K562 (cell line): ENCODE data around the gene SPAG9. TPM values are rescaled to one million over a fixed set of nuclear protein-coding genes. Genes with fewer than 3 reads are reported as not detected.

Source experiments
- ATAC-seq: fragments of 200-7000 bp; cut with Tn5 transposase; 3 replicates; pipeline ENCODE4 v1.9.1; 2020; ENCODE audit warnings: moderate library complexity
- BruUV-seq: library from RNA; stranded (reverse); fragments of 400-500 nt; replicated peaks from 2 replicates; lab custom pipeline; 2021; lab: Mats Ljungman, UMichigan
- CTCF ChIA-PET: fragments of 300-600 bp; formaldehyde crosslinking; extraction: SDS; loops from one replicate; lab custom pipeline; 2021; ENCODE audit warnings: low intra/inter-chr PET ratio; lab: Yijun Ruan, JAX
- POLR2A ChIA-PET: fragments of 300-600, 350-650 bp; sonication (Branson Sonifier 250); formaldehyde crosslinking; extraction: SDS; loops from one replicate; lab custom pipeline; 2021; ENCODE audit warnings: antibody characterized with exemption, inconsistent platforms; lab: Yijun Ruan, JAX
- DNase-seq, 4 experiments: peaks; one replicate each; pipeline versions ENCODE4 v3.0.0 to v3.0.0-alpha.2; 2011 to 2018; ENCODE audit warnings: low spot score in 3 of 4, mixed read lengths in 3 of 4; ENCODE audit errors: extremely low read depth in 1 of 4
- FAIRE-seq: peaks from 2 replicates; lab custom pipeline; 2011; peaks lifted over from hg19 to GRCh38; lab: Jason Lieb, UNC
- H2AFZ ChIP-seq: 2 replicates; pipeline ENCODE4 v1.6.0; 2011; ENCODE audit warnings: low read depth, low read length, control low read depth, inconsistent platforms
- H3K27ac ChIP-seq: fragments of 200-600 bp; 3 replicates; pipeline ENCODE4 v1.8.0; 2011; ENCODE audit warnings: low read depth, mild to moderate bottlenecking, control low read depth, inconsistent platforms, low read length, moderate library complexity, mixed read lengths; ENCODE audit errors: extremely low read depth
- H3K27me3 ChIP-seq, 2 experiments: fragments of 300-600 bp in 1 of 2; 2 replicates in 1 of 2; 3 replicates in 1 of 2; pipeline versions ENCODE4 v1.6.0 to v1.8.0; 2011; ENCODE audit warnings: inconsistent platforms in 2 of 2, low read length in 2 of 2, mild to moderate bottlenecking in 1 of 2, mixed read lengths in 1 of 2, moderate library complexity in 1 of 2; ENCODE audit not compliant: control insufficient read depth in 2 of 2, insufficient read depth in 2 of 2
- H3K36me3 ChIP-seq: fragments of 300-600 bp; 3 replicates; pipeline ENCODE4 v1.8.0; 2011; ENCODE audit warnings: mild to moderate bottlenecking, low read length, inconsistent platforms; ENCODE audit not compliant: control insufficient read depth, insufficient read depth
- H3K4me1 ChIP-seq, 2 experiments: fragments of 200-600 bp in 1 of 2; replicated peaks in 1 of 2; 2 replicates in 1 of 2; 3 replicates in 1 of 2; pipeline versions ENCODE4 v1.5.1 to v1.8.0; 2011; ENCODE audit warnings: inconsistent platforms in 2 of 2, low read length in 2 of 2, mild to moderate bottlenecking in 1 of 2, mixed read lengths in 1 of 2, moderate library complexity in 1 of 2; ENCODE audit not compliant: control insufficient read depth in 2 of 2, insufficient read depth in 2 of 2
- H3K4me2 ChIP-seq: 2 replicates; pipeline ENCODE4 v1.6.1; 2011; ENCODE audit warnings: low read length, control low read depth, inconsistent platforms, mixed read lengths; ENCODE audit not compliant: insufficient read depth
- H3K4me3 ChIP-seq: fragments of 200-600 bp; sonication (generic), shearing (Covaris generic); 2 replicates; pipeline ENCODE4 v1.5.1; 2016; ENCODE audit warnings: control low read depth, inconsistent platforms
- H3K79me2 ChIP-seq: fragments of 200-600 bp; 3 replicates; pipeline ENCODE4 v1.8.0; 2011; ENCODE audit warnings: low read length, inconsistent platforms; ENCODE audit not compliant: control insufficient read depth, insufficient read depth
- H3K9ac ChIP-seq, 2 experiments: 2 replicates each; pipeline versions ENCODE4 v1.6.0 to v1.6.1; 2011; ENCODE audit warnings: low read depth in 2 of 2, low read length in 2 of 2, control low read depth in 1 of 2, inconsistent platforms in 1 of 2, mild to moderate bottlenecking in 1 of 2, mixed read lengths in 1 of 2; ENCODE audit not compliant: insufficient read depth in 1 of 2
- H3K9me1 ChIP-seq: one replicate; pipeline ENCODE4 v1.6.0; 2011; ENCODE audit warnings: inconsistent platforms, mild to moderate bottlenecking, low read length, moderate library complexity; ENCODE audit not compliant: control insufficient read depth, insufficient read depth
- H3K9me3 ChIP-seq: replicated peaks from 2 replicates; pipeline ENCODE4 v1.5.1; 2011; ENCODE audit warnings: low read depth, low read length, inconsistent platforms; ENCODE audit not compliant: control insufficient read depth, insufficient read depth
- H4K20me1 ChIP-seq: replicated peaks from 2 replicates; pipeline ENCODE4 v1.6.1; 2011; ENCODE audit warnings: low read length, inconsistent platforms, mixed read lengths; ENCODE audit not compliant: control insufficient read depth, insufficient read depth
- ARHGAP35 ChIP-seq: fragments of 450-650 bp; IDR thresholded peaks from 2 replicates; pipeline ENCODE4 v1.6.1; 2018; ENCODE audit not compliant: partially characterized antibody
- ARID2 ChIP-seq: fragments of 450-650 bp; IDR thresholded peaks from 2 replicates; pipeline ENCODE4 v1.6.1; 2017; ENCODE audit warnings: antibody characterized with exemption, mild to moderate bottlenecking
- ATF7 ChIP-seq: fragments of 450-650 bp; IDR thresholded peaks from 2 replicates; pipeline ENCODE4 v1.7.1; 2014; ENCODE audit warnings: mild to moderate bottlenecking, moderate library complexity
- CHD2 ChIP-seq: IDR thresholded peaks from 2 replicates; pipeline ENCODE4 v1.6.1; 2011; ENCODE audit warnings: low read depth, low read length
- GATAD2A ChIP-seq: fragments of 450-650 bp; IDR thresholded peaks from 2 replicates; pipeline ENCODE4 v1.6.1; 2017
- JUN ChIP-seq, 2 experiments: sonication (generic) in 1 of 2; formaldehyde crosslinking in 1 of 2; IDR thresholded peaks; 2 replicates each; pipeline versions ENCODE4 v1.6.1 to v1.8.0; 2012 to 2022; ENCODE audit warnings: borderline replicate concordance in 2 of 2, mild to moderate bottlenecking in 2 of 2, improper control_type of control experiment in 1 of 2, low read depth in 1 of 2, low read length in 1 of 2, missing genetic modification reagents in 1 of 2
- MBD2 ChIP-seq: sonication (generic); IDR thresholded peaks from 2 replicates; pipeline ENCODE4 v1.6.1; 2016; ENCODE audit warnings: low read depth, borderline replicate concordance
- MCM2 ChIP-seq: fragments of 450-650 bp; IDR thresholded peaks from 2 replicates; pipeline ENCODE4 v1.6.1; 2017; ENCODE audit warnings: low read depth, mild to moderate bottlenecking
- PHF20 ChIP-seq: fragments of 450-650 bp; IDR thresholded peaks from 2 replicates; pipeline ENCODE4 v1.6.1; 2018; ENCODE audit not compliant: partially characterized antibody
- PRMT5 ChIP-seq: sonication (generic); formaldehyde crosslinking; IDR thresholded peaks from 2 replicates; pipeline ENCODE4 v1.5.0; 2020; ENCODE audit warnings: missing genetic modification reagents
- PRPF4 ChIP-seq: fragments of 200-400 bp; formaldehyde crosslinking; IDR thresholded peaks from one replicate; pipeline ENCODE4 v1.6.1; 2017; ENCODE audit warnings: low read length, low read depth, mild to moderate bottlenecking; ENCODE audit not compliant: insufficient read depth, poor library complexity, severe bottlenecking
- PTBP1 ChIP-seq: fragments of 200-400 bp; formaldehyde crosslinking; IDR thresholded peaks from 2 replicates; pipeline ENCODE4 v1.6.1; 2017; ENCODE audit warnings: low read depth, low read length
- STAT6 ChIP-seq: sonication (generic); formaldehyde crosslinking; IDR thresholded peaks from 2 replicates; pipeline ENCODE4 v1.8.1; 2023; ENCODE audit warnings: mild to moderate bottlenecking, missing genetic modification reagents
- ZBTB2 ChIP-seq: fragments of 450-650 bp; IDR thresholded peaks from 2 replicates; pipeline ENCODE4 v1.6.1; 2016; ENCODE audit warnings: antibody characterized with exemption
- ZNF253 ChIP-seq: fragments of 250-450 bp; sonication (Bioruptor Pico); conservative IDR thresholded peaks from 2 replicates; pipeline ENCODE4 v1.6.1; 2021; ENCODE audit warnings: mild to moderate bottlenecking
- ZNF445 ChIP-seq: fragments of 250-450 bp; sonication (Bioruptor Pico); IDR thresholded peaks from 2 replicates; pipeline ENCODE4 v1.4.0; 2020; ENCODE audit warnings: low read depth, mild to moderate bottlenecking, moderate library complexity
- ZNF583 ChIP-seq: fragments of 250-450 bp; sonication (Bioruptor Pico); IDR thresholded peaks from 2 replicates; pipeline ENCODE4 v1.4.0; 2020
- ZNF780A ChIP-seq: fragments of 250-450 bp; sonication (Bioruptor Pico); IDR thresholded peaks from 2 replicates; pipeline ENCODE4 v1.5.0; 2021; ENCODE audit warnings: mild to moderate bottlenecking
- ZSCAN32 ChIP-seq: fragments of 450-650 bp; formaldehyde crosslinking; IDR thresholded peaks from 2 replicates; pipeline ENCODE4 v1.4.0; 2020; ENCODE audit warnings: mild to moderate bottlenecking, moderate library complexity
- WGBS: fragments of 100-300 bp; shearing (Covaris generic); methylation state at CpG from one replicate; pipeline ENCODE4 v1.1.6; 2016; ENCODE audit warnings: low coverage, mixed read lengths; ENCODE audit not compliant: insufficient coverage; ENCODE audit errors: missing lambda C conversion rate; 5-methylcytosine and 5-hydroxymethylcytosine counted together
- in situ Hi-C: fragments of 300-500 bp; cut with MboI; formaldehyde crosslinking; loops from 4 replicates; pipeline ENCODE4 v1.15.0; 2018; ENCODE audit warnings: inconsistent platforms, mixed read lengths
- intact Hi-C: fragments of 100-400 bp; cut with micrococcal nuclease; formaldehyde crosslinking; loops from 2 replicates; pipeline ENCODE4 v1.14.2; 2022
- polyA plus RNA-seq, 8 experiments: library from polyadenylated mRNA; depleted of rRNA in 4 of 8; stranded (reverse) in 5 of 8; unstranded in 3 of 8; fragments of >200 nt; fragmentation: Nextera tagmentation in 2 of 8; fragmentation: Illumina TruSeq in 1 of 8; extraction: Ambion mirVana in 2 of 8; extraction: Trizol in 1 of 8; gene quantifications; 2 replicates each; pipeline versions ENCODE4 v1.2.1 to v1.2.3, GENCODE V29; 2011 to 2014; ENCODE audit warnings: inconsistent platforms in 1 of 8, missing spikeins in 1 of 8
- total RNA-seq, 7 experiments: library from RNA; depleted of rRNA in 6 of 7; stranded (reverse); fragments of >200 nt in 6 of 7; fragmentation: Illumina TruSeq in 2 of 7; extraction: Trizol in 2 of 7; gene quantifications; 2 replicates each; pipeline versions ENCODE4 v1.2.1 to v1.2.3, GENCODE V29; 2011 to 2021; ENCODE audit warnings: low replicate concordance in 1 of 7

The SPAG9 gene
- total and polyA plus RNA-seq, 9 of the 15 experiments (the other 6 are each of a cell fraction or from before 2014, with no cell fraction given) = 12.2 to 99.2 (median 58.2) TPM

GRCh38 chr17:51153210-51154072, 32.8 kb upstream of the SPAG9 start, which contains the start of gene NME1:
Gene NME1, plus strand, starts transcription at chr17:51153559. Its CDS starts 2,096 bp downstream, at chr17:51155655.
- FAIRE-seq (peak; percentile 98), ATAC-seq (peak; percentile 95), DNase-seq (peak; percentile 92 to 99 (median 93))
- peaks cover 36% of the 10 kb centered on the region for H3K36me3 ChIP-seq
- H3K4me3 ChIP-seq = peak within 1 kb of the TSS; percentile 71
- H3K9me3 ChIP-seq = no peaks in the 10 kb centered on the region
- peak within 1 kb of the TSS; percentile 94 for H3K4me2 ChIP-seq
- ChIA-PET CTCF (interaction anchor here (0.6 to 2.4 kb wide), 6 partner anchors 13 to 433 kb away, joined by 3 to 31 read pairs (median 5); partner anchors contain the start of gene NME2), POLR2A (interaction anchor here (0.6 to 3.1 kb wide), 22 partner anchors 9 to 351 kb away, joined by 3 to 23 read pairs (median 4); partner anchors contain the start of gene SPAG9)
- H3K79me2 ChIP-seq = peaks cover 51% of the 10 kb centered on the region
- peaks cover 5 to 15% of the 10 kb centered on the region in 2 experiments; a peak in 4 of 5 replicates for H3K4me1 ChIP-seq
- H3K9me1 ChIP-seq = no peaks in the 10 kb centered on the region
- H2AFZ ChIP-seq = peak within 1 kb of the TSS; percentile 99
- H3K27me3 ChIP-seq = no peaks in the 10 kb centered on the region
- peak within 1 kb of the TSS; percentile 87 for H3K27ac ChIP-seq
- no TSS peak for BruUV-seq
- in situ Hi-C loops = loop anchor here (10.0 kb wide), 1 partner anchor 289 kb away; the partner anchor contains the start of gene TOB1
- H3K9ac ChIP-seq = peak within 1 kb of the TSS; percentile 95 to 99
- intact Hi-C loops = loop anchor here (1.0 to 5.0 kb wide), 4 partner anchors 32 to 301 kb away; no protein-coding TSS in a partner anchor
- no peaks in the 10 kb centered on the region for H4K20me1 ChIP-seq
- WGBS = under 1% methylated on average over 59 of the region's 60 CpGs
- TF ChIP-seq ARID2 (no peak; the same call in 1 of the 2 replicates), ZSCAN32 (CRISPR knock-in tag) (no peak), PRPF4 (no peak), ZBTB2 (peak; percentile 83), CHD2 (peak; percentile 63), ATF7 (peak; percentile 87), PRMT5 (CRISPR knock-in tag) (no peak), ARHGAP35 (no peak), MBD2 (peak; percentile 81), MCM2 (no peak), PHF20 (peak; percentile 97), JUN (IDR thresholded peaks at IDR 0.05; ENCODE audit: borderline replicate concordance, low read depth, low read length) (peak; percentile 89; the same call in 1 of the 2 replicates), JUN (CRISPR knock-in tag; IDR thresholded peaks at IDR 0.05; ENCODE audit: borderline replicate concordance) (0 out of 2 replicates have a peak, but pooled peaks have one; percentile 49), STAT6 (no peak; the same call in 1 of the 2 replicates), ZNF583 (CRISPR knock-in tag) (no peak), ZNF253 (CRISPR knock-in tag) (no peak), PTBP1 (no peak), ZNF445 (CRISPR knock-in tag) (no peak; the same call in 1 of the 2 replicates), GATAD2A (no peak), ZNF780A (CRISPR knock-in tag) (no peak)
